GM21515 (cell line): ENCODE results near the gene KCNH5.

Experiments
- ATAC-seq: cut with Tn5 transposase; IDR thresholded peaks from one replicate; pipeline ENCODE4 v1.9.1; 2021; ENCODE audit not compliant: unreplicated experiment

The KCNH5 gene

DNA sequence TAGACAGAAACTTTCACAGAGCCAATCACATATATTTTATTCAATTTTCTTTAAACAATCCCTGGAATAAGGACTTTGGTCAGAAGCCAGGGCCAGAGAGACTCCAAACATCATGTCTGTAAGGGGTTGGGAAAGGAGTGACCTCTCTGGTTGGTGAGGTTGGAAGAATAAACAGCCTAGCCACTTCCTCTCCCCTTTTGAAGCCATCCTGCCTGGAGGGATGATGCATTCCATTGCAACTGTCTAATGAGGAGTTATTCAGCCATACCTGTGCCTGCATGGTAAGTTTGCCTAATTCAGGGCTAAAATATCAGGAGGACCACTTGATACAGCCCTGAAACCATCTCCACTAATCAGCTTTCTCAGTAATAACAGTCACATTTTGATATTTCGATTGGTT, 299.8 kb downstream of the KCNH5 start:
- no peak for ATAC-seq

DNA sequence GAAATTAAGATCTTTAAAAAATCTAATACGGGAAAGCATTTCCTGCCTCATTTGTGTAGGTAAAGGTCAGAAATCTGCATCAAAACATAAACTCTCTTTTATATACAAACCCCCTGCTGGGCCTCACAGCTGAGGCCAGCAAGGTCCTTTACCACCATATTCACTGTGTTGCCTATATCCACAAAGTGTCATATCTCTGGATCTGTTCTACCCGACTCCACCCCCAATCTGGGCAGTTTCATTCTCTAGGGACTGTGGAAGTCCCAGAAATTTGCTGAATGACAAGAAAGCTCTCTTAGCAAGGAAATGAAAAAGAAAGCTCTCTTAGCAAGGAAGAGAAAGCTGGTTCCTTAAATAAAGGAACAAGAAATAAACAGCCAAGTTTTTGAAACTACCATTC, 301.7 kb downstream of the KCNH5 start:
- ATAC-seq, result no peak

DNA sequence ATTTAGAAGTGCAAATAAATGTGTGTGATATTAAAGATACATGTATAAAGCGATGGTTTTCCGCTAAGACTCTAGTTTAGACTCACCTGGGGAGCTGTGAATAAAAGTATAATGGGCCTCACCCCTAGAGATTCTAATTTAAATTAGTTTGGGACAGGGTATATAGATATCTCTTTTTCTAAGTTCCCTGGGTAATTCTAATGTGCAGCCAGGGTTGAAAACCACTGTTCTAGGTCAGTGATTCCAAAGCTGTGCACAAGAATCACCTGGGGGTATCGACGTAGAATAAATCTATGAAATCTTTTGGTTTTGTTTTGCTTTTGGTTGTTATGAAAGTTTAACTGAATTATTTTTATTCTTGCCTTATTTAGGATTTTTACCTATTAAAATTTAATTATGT, 302.1 kb downstream of the KCNH5 start:
- ATAC-seq, result no peak

GRCh38 chr14:62739647-62740046, 305.6 kb downstream of the KCNH5 start:
- ATAC-seq, result no peak

DNA sequence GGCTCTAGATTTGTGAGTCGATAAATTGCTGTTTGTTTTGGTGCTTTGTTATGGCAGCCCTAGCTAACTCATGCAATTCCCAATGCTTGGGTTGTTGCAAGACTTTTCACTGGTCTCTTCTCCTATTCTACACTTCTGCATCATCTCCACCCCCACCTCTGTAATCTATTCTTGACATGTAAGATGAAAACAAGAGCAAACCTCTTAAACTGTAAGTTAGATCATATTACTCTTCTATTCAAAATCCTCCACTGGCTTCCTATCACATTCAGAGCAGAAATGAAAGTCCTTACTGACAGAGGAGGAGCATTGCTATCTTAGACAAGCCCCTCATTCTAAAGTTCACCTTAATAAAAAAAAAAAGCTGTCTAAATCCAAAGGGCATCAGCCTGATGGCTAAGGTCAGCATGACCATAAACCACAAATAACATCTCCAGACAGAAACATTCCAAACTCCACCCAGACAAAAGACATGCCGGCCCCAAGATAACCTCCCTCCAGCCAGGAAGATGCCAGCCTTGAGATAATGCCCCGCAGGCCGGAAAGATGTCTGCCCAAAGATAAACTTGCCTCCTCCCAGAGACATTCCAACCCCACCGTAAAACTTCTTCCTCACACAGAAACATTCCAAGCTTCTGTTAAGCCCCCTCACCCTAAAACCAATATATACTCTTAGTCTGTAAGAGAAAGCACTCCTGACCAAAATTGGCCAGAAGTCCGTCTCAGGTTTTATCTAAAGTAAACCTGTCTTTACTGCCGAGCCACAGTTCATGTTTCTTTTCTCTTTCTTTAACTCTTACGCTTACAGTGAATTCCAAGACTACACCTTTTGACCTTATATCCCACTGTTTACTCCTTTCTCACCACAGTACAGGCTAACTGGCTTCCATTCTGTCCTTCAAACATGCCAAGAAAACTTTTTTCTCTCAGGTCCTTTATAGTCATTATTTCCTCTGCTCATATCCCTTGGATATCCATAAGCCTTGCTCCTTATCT, 308.9 kb downstream of the KCNH5 start:
- no peak for ATAC-seq

DNA sequence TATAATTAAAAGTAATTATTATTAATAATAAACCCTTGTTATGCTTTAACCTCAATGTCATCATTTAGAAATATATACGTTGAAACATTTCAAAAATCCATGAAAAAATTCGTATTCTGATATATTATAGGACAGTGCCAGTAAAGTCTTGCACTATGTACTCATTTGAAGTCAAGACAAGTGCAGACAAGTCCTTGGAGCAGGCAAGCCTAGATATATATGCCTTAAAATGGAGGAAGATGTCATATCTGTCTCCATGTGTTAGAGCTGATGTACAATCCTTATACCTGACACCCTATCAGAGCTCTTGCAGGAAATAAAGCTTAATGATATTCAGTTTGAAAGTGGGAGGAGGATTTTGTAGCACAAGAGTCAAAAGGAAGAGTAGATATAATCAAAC, 310.4 kb downstream of the KCNH5 start:
- no peak for ATAC-seq

- ATAC-seq, result no peak
Observed at GRCh38 chr14:62722406-62722805, 322.9 kb downstream of the KCNH5 start.

DNA sequence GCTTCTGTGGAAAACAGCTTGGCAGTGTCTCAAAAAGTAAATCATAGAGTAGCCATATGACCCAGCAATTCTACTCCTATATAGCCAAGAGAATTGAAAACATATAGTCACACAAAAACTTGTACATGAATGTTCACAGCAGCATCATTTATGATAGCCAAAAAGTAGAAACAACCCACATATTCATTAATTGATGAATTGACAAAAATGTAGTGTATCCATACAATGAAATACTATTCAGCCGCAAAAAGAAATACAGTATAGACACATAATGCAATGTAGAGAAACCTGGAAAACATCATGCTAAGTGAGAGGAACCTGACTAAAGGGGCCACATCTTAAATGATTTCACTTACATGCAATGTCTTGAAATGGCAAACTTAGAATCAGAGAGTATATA, 326.6 kb downstream of the KCNH5 start:
- no peak for ATAC-seq

- no peak for ATAC-seq
Observed at GRCh38 chr14:62711351-62712023, 333.8 kb downstream of the KCNH5 start.

- no peak for ATAC-seq
Observed at GRCh38 chr14:62710811-62711210, 334.4 kb downstream of the KCNH5 start.

GRCh38 chr14:62709773-62710172, 335.5 kb downstream of the KCNH5 start:
- no peak for ATAC-seq

GRCh38 chr14:62706217-62706616, 339.0 kb downstream of the KCNH5 start:
- no peak for ATAC-seq

GRCh38 chr14:62697461-62697860, 347.8 kb downstream of the KCNH5 start:
- no peak for ATAC-seq

DNA sequence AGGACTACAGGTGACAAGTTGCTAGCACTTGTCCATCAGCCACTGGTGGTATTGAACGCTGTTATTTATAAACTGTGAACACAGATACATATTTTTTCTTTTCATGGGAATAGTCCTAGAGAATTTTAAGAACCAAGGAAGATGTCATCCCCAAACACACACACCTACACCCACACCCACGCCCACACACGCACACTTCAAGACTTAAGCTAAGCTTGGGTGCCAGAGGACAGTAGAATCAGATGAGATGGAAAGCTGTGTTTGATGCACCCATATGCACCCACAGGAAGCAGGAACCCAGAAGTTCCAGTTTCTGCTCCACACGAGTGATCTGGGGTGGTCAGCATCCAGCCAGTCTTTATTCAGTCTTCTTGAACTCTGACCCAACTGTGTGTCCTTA, 348.3 kb downstream of the KCNH5 start:
- no peak for ATAC-seq

- no peak for ATAC-seq
Observed at GRCh38 chr14:62696331-62696924, 348.8 kb downstream of the KCNH5 start.

GRCh38 chr14:62694075-62694474, 351.2 kb downstream of the KCNH5 start:
- no peak for ATAC-seq

DNA sequence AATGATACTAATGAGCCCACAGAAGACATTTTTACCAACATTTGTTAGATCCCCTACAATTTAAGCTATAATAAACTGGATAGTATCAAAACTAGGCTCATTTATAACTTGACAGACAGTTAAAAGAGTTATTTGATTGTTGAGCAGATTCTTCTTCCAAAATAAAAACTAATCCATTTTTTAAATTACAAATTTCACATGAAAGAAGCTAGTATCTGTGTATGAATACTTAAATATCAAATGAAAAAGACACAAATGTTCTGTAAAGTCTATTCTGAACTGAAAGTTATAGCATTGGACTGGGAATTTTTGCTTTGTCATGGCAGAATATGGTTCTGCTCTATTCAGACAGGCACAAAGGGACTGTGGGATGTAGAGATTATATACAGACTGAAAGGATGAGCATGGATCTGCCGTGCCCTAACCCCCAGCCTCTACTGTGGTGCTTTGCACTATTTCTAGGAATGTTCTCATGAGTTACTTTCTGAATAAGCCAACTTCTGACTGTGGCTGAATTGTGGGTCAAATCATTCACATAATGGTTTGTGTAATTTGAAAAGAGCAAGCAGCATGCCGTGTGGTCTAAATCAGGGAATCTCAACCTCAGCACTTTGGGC, 352.7 kb downstream of the KCNH5 start:
- no peak for ATAC-seq

GRCh38 chr14:62691647-62692489, 353.4 kb downstream of the KCNH5 start:
- no peak for ATAC-seq

- ATAC-seq, result no peak
Observed at GRCh38 chr14:62689733-62690132, 355.5 kb downstream of the KCNH5 start.

DNA sequence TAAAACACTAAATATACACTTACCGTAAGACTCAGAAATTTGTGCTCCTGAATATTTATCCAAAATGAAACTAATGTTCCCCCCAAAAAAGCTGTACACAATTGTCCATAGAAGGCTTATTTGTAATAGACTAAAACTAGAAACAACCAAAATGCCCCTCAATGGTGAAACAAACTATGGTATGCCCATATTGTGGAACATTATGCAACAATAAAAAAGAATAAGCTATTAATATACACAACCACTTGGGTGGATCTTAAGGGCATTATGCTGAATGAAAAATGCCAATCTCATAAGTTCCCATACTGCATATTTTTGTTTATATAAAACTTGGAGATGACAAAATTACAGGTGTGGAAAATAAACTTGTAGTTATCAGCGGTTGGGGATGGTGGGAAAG, 357.4 kb downstream of the KCNH5 start:
- ATAC-seq, result no peak

GRCh38 chr14:62684376-62684775, 360.9 kb downstream of the KCNH5 start:
- ATAC-seq, result no peak
